ENCODE data around the gene TOP3B.
"Not testable (repeated sequence)": the region's sequence is repeated elsewhere in the genome, so short reads cannot be mapped to it uniquely, and the experiment has no call there.

TOP3B gene

DNA sequence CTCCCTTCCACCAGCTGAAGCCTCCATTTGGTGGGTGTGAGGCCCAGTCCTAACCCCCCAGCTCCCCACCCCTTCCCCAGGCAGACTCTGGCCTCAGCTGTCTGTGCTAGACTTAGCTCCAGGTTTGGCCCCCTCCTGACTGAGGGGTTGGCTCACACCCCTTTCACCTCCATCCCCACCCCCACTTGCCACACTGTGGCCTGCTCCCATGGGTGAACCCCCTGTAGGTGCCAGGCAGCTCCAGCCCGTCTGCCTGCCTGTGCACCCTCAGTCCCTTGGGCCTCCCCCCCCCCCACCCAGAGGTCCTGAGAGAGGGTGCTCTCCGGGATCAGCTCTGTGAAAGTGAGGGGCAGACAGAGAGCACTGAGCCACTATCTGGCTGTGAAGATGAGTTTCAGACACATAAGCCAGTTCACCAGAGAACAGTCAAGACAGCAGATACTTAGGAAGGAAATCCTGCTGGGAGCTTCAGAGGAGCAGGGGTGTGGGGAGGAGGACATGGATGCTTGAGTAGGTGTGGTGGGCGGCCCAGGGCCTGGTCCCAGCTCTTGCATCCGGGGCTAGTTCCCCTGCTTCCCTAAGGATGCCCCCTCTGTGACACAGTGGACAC, 66.2 kb downstream of the TOP3B start:
- H3K9me3 ChIP-seq (ENCODE audit: control insufficient read depth, low read length): no peaks in the 10 kb centered on the region
- H3K36me3 ChIP-seq (ENCODE audit: control insufficient read depth, insufficient read depth, low read length, severe bottlenecking): peaks cover 4% of the 10 kb centered on the region
- no peak for DNase-seq (ENCODE audit: low read depth)
- H3K27me3 ChIP-seq (replicated peaks; ENCODE audit: control insufficient read depth, insufficient read depth, low read length): no peaks in the 10 kb centered on the region
- peaks cover under 1% of the 10 kb centered on the region for H3K4me1 ChIP-seq (ENCODE audit: control insufficient read depth, insufficient read depth, low read length)
- H3K9ac ChIP-seq (ENCODE audit: low read length): no peak overlapping the region
- no peak overlapping the region for H3K4me3 ChIP-seq (ENCODE audit: low read length)

GRCh38 chr22:21915624-21916308, 66.8 kb downstream of the TOP3B start:
- H3K4me1 ChIP-seq (ENCODE audit: control insufficient read depth, insufficient read depth, low read length): no peaks in the 10 kb centered on the region
- H3K27me3 ChIP-seq (replicated peaks; ENCODE audit: control insufficient read depth, insufficient read depth, low read length): no peaks in the 10 kb centered on the region
- no peak overlapping the region for H3K9ac ChIP-seq (ENCODE audit: low read length)
- no peak for DNase-seq (ENCODE audit: low read depth)
- no peaks in the 10 kb centered on the region for H3K9me3 ChIP-seq (ENCODE audit: control insufficient read depth, low read length)
- no peak overlapping the region for H3K4me3 ChIP-seq (ENCODE audit: low read length)
- peaks cover 4% of the 10 kb centered on the region for H3K36me3 ChIP-seq (ENCODE audit: control insufficient read depth, insufficient read depth, low read length, severe bottlenecking)

DNA sequence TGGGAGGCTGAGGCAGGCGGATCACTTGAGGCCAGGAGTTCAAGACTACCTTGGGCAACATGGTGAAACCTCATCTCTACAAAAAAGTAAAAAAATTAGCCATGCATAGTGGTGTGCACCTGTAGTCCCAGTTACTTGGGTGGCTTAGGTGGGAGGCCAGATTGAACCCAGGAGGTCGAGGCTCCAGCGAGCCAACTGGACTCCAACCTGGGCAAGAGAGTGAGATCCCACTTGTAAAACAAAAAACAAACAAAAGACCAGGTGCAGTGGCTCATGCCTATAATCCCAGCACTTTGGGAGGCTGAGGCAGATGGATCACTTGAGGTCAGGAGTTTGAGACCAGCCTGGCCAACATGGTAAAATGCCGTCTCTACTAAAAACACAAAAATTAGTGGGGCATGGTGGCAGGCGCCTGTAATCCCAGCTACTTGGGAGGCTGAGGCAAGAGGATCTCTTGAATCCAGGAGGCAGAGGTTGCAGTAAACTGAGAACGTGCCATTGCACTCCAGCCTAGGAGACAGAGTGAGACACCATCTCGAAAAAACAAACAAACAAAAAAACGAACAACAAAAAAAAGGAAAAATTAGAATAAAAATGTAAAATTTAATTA, 68.4 kb downstream of the TOP3B start:
- H3K4me1 ChIP-seq (ENCODE audit: control insufficient read depth, insufficient read depth, low read length); H3K9me3 ChIP-seq (ENCODE audit: control insufficient read depth, low read length); H3K36me3 ChIP-seq (ENCODE audit: control insufficient read depth, insufficient read depth, low read length, severe bottlenecking); H3K4me3 ChIP-seq (ENCODE audit: low read length); H3K27me3 ChIP-seq (replicated peaks; ENCODE audit: control insufficient read depth, insufficient read depth, low read length); H3K9ac ChIP-seq (ENCODE audit: low read length); DNase-seq (ENCODE audit: low read depth): not testable (repeated sequence)

GRCh38 chr22:21910367-21910766, 72.2 kb downstream of the TOP3B start:
- H3K4me1 ChIP-seq (ENCODE audit: control insufficient read depth, insufficient read depth, low read length); H3K9ac ChIP-seq (ENCODE audit: low read length); H3K27me3 ChIP-seq (replicated peaks; ENCODE audit: control insufficient read depth, insufficient read depth, low read length); H3K36me3 ChIP-seq (ENCODE audit: control insufficient read depth, insufficient read depth, low read length, severe bottlenecking); H3K4me3 ChIP-seq (ENCODE audit: low read length); DNase-seq (ENCODE audit: low read depth); H3K9me3 ChIP-seq (ENCODE audit: control insufficient read depth, low read length): not testable (repeated sequence)

DNA sequence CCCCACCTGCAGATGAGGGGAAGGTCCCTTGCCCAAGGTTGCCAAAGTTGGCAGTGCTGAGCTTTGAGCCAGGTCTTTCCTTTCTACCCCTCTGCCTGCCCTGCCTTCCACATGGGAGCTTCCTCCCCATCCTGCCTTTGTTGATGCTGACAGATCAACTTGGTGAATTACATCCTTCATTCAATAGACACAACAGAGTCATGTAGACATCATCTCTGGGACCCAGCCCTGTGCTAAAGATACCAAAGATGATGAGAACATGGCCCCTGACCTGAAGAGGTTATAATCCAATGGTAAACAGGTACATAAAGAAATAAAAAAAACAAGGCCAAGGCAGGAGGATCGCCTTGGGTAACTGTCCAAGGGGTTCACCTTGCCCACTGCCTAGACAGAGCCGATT, 72.7 kb downstream of the TOP3B start:
- H3K4me3 ChIP-seq (ENCODE audit: low read length): no peak overlapping the region
- no peaks in the 10 kb centered on the region for H3K4me1 ChIP-seq (ENCODE audit: control insufficient read depth, insufficient read depth, low read length)
- H3K27me3 ChIP-seq (replicated peaks; ENCODE audit: control insufficient read depth, insufficient read depth, low read length): no peaks in the 10 kb centered on the region
- H3K36me3 ChIP-seq (ENCODE audit: control insufficient read depth, insufficient read depth, low read length, severe bottlenecking): no peaks in the 10 kb centered on the region
- H3K9ac ChIP-seq (ENCODE audit: low read length): no peak overlapping the region
- DNase-seq (ENCODE audit: low read depth): no peak
- no peaks in the 10 kb centered on the region for H3K9me3 ChIP-seq (ENCODE audit: control insufficient read depth, low read length)

GRCh38 chr22:21907638-21908522, 74.7 kb downstream of the TOP3B start:
- no peak for DNase-seq (ENCODE audit: low read depth)
- H3K9ac ChIP-seq (ENCODE audit: low read length): no peak overlapping the region
- H3K9me3 ChIP-seq (ENCODE audit: control insufficient read depth, low read length): no peaks in the 10 kb centered on the region
- H3K4me1 ChIP-seq (ENCODE audit: control insufficient read depth, insufficient read depth, low read length): no peaks in the 10 kb centered on the region
- H3K36me3 ChIP-seq (ENCODE audit: control insufficient read depth, insufficient read depth, low read length, severe bottlenecking): no peaks in the 10 kb centered on the region
- no peak overlapping the region for H3K4me3 ChIP-seq (ENCODE audit: low read length)
- no peaks in the 10 kb centered on the region for H3K27me3 ChIP-seq (replicated peaks; ENCODE audit: control insufficient read depth, insufficient read depth, low read length)

Measured in adipocyte (in vitro differentiated cells).